HepG2 (cell line): ENCODE data around the gene KDM8. TPM values are rescaled to one million over a fixed set of nuclear protein-coding genes. Genes with fewer than 3 reads are reported as not detected.

ENCODE experiments used
- GATA4 ChIP-seq: sonication (generic); IDR thresholded peaks from 2 replicates; pipeline ENCODE4 v1.6.1; 2016; ENCODE audit warnings: antibody characterized with exemption, low read depth, borderline replicate concordance
- ISL2 ChIP-seq: sonication (generic); formaldehyde crosslinking; IDR thresholded peaks from 2 replicates; pipeline ENCODE4 v1.5.0; 2020; ENCODE audit warnings: missing genetic modification reagents
- MTF2 ChIP-seq: sonication (generic); formaldehyde crosslinking; IDR thresholded peaks from 2 replicates; pipeline ENCODE4 v1.5.0; 2020; ENCODE audit warnings: missing genetic modification reagents, borderline replicate concordance
- NFYC ChIP-seq: IDR thresholded peaks from 2 replicates; pipeline ENCODE4 v1.6.1; 2016; ENCODE audit warnings: missing genetic modification reagents, missing compliant biosample characterization
- SSRP1 ChIP-seq: IDR thresholded peaks from 2 replicates; pipeline ENCODE4 v1.6.1; 2016; ENCODE audit warnings: control low read depth
- ZBTB7A ChIP-seq: sonication (generic); formaldehyde crosslinking; IDR thresholded peaks from 2 replicates; pipeline ENCODE4 v1.8.0; 2022; ENCODE audit warnings: mild to moderate bottlenecking, missing genetic modification reagents
- ZNF230 ChIP-seq: sonication (generic); formaldehyde crosslinking; IDR thresholded peaks from 2 replicates; pipeline ENCODE4 v1.4.0; 2020; ENCODE audit warnings: mild to moderate bottlenecking, missing genetic modification reagents
- ZSCAN12 ChIP-seq: sonication (generic); formaldehyde crosslinking; IDR thresholded peaks from 2 replicates; pipeline ENCODE4 v1.9.0; 2021; ENCODE audit warnings: mild to moderate bottlenecking, missing genetic modification reagents
- polyA plus RNA-seq, 8 experiments: library from polyadenylated mRNA; depleted of rRNA in 3 of 8; stranded (reverse) in 7 of 8; unstranded in 1 of 8; fragments of >200 nt; fragmentation: Illumina TruSeq in 4 of 8; extraction: Trizol in 4 of 8; gene quantifications; 2 replicates each; pipeline versions ENCODE4 v1.2.1 to v1.2.3, GENCODE V29; 2011 to 2016; ENCODE audit warnings: low read depth in 4 of 8, missing spikeins in 1 of 8, mixed read lengths in 1 of 8; ENCODE audit not compliant: insufficient read depth in 1 of 8
- total RNA-seq, 5 experiments: library from RNA; depleted of rRNA; stranded (reverse); fragments of >200 nt; fragmentation: Illumina TruSeq; extraction: Trizol; gene quantifications; 2 replicates each; pipeline ENCODE4 v1.2.3, GENCODE V29; 2016; ENCODE audit warnings: low read depth in 1 of 5
- TF ChIP-seq, protein P1 (sequence below): sonication (generic); formaldehyde crosslinking; IDR thresholded peaks from 2 replicates; pipeline ENCODE4 v1.5.0; 2020; ENCODE audit warnings: missing genetic modification reagents
- TF ChIP-seq, protein P2 (sequence below): IDR thresholded peaks from 2 replicates; pipeline ENCODE4 v1.6.1; 2016
- TF ChIP-seq, protein P3 (sequence below): sonication (generic); formaldehyde crosslinking; IDR thresholded peaks from 2 replicates; pipeline ENCODE4 v1.9.0; 2022; ENCODE audit warnings: low read depth, missing genetic modification reagents
- TF ChIP-seq, protein P4 (sequence below): sonication (generic); formaldehyde crosslinking; IDR thresholded peaks from 2 replicates; pipeline ENCODE4 v1.5.0; 2020; ENCODE audit warnings: mild to moderate bottlenecking, missing genetic modification reagents, borderline replicate concordance
- TF ChIP-seq, protein P5 (sequence below): sonication (generic); IDR thresholded peaks from 2 replicates; pipeline ENCODE4 v1.6.1; 2016; ENCODE audit warnings: low read depth, borderline replicate concordance
- TF ChIP-seq, protein P6 (sequence below): IDR thresholded peaks from 2 replicates; pipeline ENCODE4 v1.6.1; 2016; ENCODE audit warnings: low read depth, borderline replicate concordance

Gene KDM8
- total and polyA plus RNA-seq, 2 of the 13 experiments (the other 11 are each of a cell fraction or from before 2014, with no cell fraction given) = 3.3 to 8.6 TPM

DNA sequence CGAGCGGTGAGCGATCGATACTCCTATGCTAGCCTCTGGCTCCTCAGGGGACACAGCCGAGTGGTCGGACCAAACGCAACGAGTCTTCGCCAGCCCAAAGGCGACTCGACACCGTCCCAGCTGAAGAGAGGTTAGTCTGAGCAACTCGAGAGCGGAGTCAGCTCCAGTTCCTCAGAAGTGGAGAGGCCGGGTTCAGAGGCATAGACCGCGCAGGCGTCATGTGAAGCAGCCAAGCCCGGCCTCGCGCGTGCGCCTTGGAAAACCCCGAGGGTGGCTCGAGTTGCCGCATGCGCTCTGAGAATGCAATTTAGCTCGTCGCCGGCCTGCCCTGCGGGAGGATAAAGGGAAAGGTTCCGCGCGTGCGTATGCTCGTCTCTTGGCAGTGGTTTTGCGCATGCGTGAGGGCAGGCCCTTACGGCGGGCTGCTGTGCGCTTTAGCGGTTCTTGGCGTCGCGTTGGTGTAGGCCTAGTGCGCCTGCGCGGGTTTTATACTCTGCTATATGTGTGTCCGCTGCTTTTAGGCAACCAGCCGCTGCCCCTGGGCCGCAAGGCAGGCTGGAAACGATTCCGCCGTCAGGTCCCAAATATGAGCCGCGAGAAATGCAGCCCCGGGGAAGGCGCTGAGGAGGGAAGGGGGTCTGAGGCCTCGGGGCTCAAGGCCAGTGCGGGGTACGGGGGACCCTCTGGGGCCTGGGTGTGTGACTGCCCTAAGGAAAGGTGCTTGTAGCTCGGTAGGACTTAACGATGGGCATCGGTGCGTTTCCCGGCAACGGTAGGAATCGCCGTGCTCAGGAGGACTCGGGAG is at the start of gene KDM8 (continued):
- TF ChIP-seq, protein P1, sequence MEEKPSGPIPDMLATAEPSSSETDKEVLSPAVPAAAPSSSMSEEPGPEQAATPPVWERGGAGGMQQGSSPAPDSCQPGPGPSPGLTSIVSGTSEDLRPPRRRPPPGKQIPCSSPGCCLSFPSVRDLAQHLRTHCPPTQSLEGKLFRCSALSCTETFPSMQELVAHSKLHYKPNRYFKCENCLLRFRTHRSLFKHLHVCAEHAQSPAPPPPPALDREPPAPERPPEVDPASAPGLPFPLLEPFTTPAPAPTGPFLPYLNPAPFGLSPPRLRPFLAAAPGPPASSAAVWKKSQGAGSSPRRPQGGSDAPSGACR = peak; percentile 90; the same call in 1 of the 2 replicates
- TF ChIP-seq, protein P2, sequence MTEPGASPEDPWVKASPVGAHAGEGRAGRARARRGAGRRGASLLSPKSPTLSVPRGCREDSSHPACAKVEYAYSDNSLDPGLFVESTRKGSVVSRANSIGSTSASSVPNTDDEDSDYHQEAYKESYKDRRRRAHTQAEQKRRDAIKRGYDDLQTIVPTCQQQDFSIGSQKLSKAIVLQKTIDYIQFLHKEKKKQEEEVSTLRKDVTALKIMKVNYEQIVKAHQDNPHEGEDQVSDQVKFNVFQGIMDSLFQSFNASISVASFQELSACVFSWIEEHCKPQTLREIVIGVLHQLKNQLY = peak; percentile 79
- TF ChIP-seq, protein P3, sequence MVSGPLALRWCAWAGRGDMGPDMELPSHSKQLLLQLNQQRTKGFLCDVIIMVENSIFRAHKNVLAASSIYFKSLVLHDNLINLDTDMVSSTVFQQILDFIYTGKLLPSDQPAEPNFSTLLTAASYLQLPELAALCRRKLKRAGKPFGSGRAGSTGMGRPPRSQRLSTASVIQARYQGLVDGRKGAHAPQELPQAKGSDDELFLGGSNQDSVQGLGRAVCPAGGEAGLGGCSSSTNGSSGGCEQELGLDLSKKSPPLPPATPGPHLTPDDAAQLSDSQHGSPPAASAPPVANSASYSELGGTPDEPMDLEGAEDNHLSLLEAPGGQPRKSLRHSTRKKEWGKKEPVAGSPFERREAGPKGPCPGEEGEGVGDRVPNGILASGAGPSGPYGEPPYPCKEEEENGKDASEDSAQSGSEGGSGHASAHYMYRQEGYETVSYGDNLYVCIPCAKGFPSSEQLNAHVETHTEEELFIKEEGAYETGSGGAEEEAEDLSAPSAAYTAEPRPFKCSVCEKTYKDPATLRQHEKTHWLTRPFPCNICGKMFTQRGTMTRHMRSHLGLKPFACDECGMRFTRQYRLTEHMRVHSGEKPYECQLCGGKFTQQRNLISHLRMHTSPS = peak; percentile 70; the same call in 1 of the 2 replicates
- peak; percentile 41; the same call in 1 of the 2 replicates for TF ChIP-seq NFYC (CRISPR knock-in tag)
- TF ChIP-seq, protein P4, sequence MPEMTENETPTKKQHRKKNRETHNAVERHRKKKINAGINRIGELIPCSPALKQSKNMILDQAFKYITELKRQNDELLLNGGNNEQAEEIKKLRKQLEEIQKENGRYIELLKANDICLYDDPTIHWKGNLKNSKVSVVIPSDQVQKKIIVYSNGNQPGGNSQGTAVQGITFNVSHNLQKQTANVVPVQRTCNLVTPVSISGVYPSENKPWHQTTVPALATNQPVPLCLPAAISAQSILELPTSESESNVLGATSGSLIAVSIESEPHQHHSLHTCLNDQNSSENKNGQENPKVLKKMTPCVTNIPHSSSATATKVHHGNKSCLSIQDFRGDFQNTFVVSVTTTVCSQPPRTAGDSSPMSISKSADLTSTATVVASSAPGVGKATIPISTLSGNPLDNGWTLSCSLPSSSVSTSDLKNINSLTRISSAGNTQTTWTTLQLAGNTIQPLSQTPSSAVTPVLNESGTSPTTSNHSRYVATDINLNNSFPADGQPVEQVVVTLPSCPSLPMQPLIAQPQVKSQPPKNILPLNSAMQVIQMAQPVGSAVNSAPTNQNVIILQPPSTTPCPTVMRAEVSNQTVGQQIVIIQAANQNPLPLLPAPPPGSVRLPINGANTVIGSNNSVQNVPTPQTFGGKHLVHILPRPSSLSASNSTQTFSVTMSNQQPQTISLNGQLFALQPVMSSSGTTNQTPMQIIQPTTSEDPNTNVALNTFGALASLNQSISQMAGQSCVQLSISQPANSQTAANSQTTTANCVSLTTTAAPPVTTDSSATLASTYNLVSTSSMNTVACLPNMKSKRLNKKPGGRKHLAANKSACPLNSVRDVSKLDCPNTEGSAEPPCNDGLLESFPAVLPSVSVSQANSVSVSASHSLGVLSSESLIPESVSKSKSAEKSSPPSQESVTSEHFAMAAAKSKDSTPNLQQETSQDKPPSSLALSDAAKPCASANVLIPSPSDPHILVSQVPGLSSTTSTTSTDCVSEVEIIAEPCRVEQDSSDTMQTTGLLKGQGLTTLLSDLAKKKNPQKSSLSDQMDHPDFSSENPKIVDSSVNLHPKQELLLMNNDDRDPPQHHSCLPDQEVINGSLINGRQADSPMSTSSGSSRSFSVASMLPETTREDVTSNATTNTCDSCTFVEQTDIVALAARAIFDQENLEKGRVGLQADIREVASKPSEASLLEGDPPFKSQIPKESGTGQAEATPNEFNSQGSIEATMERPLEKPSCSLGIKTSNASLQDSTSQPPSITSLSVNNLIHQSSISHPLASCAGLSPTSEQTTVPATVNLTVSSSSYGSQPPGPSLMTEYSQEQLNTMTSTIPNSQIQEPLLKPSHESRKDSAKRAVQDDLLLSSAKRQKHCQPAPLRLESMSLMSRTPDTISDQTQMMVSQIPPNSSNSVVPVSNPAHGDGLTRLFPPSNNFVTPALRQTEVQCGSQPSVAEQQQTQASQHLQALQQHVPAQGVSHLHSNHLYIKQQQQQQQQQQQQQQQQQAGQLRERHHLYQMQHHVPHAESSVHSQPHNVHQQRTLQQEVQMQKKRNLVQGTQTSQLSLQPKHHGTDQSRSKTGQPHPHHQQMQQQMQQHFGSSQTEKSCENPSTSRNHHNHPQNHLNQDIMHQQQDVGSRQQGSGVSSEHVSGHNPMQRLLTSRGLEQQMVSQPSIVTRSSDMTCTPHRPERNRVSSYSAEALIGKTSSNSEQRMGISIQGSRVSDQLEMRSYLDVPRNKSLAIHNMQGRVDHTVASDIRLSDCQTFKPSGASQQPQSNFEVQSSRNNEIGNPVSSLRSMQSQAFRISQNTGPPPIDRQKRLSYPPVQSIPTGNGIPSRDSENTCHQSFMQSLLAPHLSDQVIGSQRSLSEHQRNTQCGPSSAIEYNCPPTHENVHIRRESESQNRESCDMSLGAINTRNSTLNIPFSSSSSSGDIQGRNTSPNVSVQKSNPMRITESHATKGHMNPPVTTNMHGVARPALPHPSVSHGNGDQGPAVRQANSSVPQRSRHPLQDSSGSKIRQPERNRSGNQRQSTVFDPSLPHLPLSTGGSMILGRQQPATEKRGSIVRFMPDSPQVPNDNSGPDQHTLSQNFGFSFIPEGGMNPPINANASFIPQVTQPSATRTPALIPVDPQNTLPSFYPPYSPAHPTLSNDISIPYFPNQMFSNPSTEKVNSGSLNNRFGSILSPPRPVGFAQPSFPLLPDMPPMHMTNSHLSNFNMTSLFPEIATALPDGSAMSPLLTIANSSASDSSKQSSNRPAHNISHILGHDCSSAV = no peak
- TF ChIP-seq SSRP1 (CRISPR knock-in tag) = 0 out of 2 replicates have a peak, but pooled peaks have one; percentile 45
- peak; percentile 40; the same call in 1 of the 2 replicates for TF ChIP-seq ZSCAN12
- TF ChIP-seq, protein P5, sequence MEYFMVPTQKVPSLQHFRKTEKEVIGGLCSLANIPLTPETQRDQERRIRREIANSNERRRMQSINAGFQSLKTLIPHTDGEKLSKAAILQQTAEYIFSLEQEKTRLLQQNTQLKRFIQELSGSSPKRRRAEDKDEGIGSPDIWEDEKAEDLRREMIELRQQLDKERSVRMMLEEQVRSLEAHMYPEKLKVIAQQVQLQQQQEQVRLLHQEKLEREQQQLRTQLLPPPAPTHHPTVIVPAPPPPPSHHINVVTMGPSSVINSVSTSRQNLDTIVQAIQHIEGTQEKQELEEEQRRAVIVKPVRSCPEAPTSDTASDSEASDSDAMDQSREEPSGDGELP = no peak
- TF ChIP-seq ISL2 (CRISPR knock-in tag) = peak; percentile 12
- TF ChIP-seq ZNF230 = no peak; the same call in 1 of the 2 replicates
- TF ChIP-seq ZBTB7A (CRISPR knock-in tag) = 0 out of 2 replicates have a peak, but pooled peaks have one; percentile 22
- no peak for TF ChIP-seq MTF2 (CRISPR knock-in tag)
- TF ChIP-seq GATA4 = 0 out of 2 replicates have a peak, but pooled peaks have one; percentile 37
- TF ChIP-seq, protein P6, sequence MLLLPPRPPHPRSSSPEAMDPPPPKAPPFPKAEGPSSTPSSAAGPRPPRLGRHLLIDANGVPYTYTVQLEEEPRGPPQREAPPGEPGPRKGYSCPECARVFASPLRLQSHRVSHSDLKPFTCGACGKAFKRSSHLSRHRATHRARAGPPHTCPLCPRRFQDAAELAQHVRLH = peak; percentile 69
